CD4-positive, alpha-beta memory T cell (primary cell): ENCODE results near the gene CHRNA5. TPM values are rescaled to one million over a fixed set of nuclear protein-coding genes. Genes with fewer than 3 reads are reported as not detected.
"Not testable (repeated sequence)": the region's sequence is repeated elsewhere in the genome, so short reads cannot be mapped to it uniquely, and the experiment has no call there.

Experiments
- CTCF ChIA-PET: fragments of 350-600 bp; sonication (Branson Sonifier 250); formaldehyde crosslinking; loops from one replicate; lab custom pipeline; 2021; ENCODE audit warnings: inconsistent platforms; ENCODE audit not compliant: partially characterized antibody; lab: Charles Lee
- POLR2A ChIA-PET: fragments of 350-600 bp; sonication (Branson Sonifier 250); formaldehyde crosslinking; loops from one replicate; lab custom pipeline; 2021; ENCODE audit not compliant: partially characterized antibody; lab: Charles Lee
- DNase-seq, 5 donors: peaks; one replicate each; pipeline versions ENCODE4 v3.0.0 to v3.0.0-alpha.2; 2020 to 2022; ENCODE audit warnings: mixed read lengths in 1 of 5
- H3K27ac ChIP-seq: one replicate; pipeline ENCODE4 v1.7.0; 2013; ENCODE audit warnings: low read depth, low read length
- H3K27me3 ChIP-seq: 2 replicates; pipeline ENCODE4 v1.7.0; 2013; ENCODE audit warnings: mild to moderate bottlenecking, low read length, moderate library complexity; ENCODE audit not compliant: insufficient read depth
- H3K36me3 ChIP-seq: 2 replicates; pipeline ENCODE4 v1.7.0; 2013; ENCODE audit warnings: mild to moderate bottlenecking, low read length, moderate library complexity; ENCODE audit not compliant: insufficient read depth
- H3K4me1 ChIP-seq: 2 replicates; pipeline ENCODE4 v1.7.0; 2013; ENCODE audit warnings: mild to moderate bottlenecking, low read length, moderate library complexity; ENCODE audit not compliant: insufficient read depth
- H3K4me3 ChIP-seq, 2 donors: one replicate each; pipeline ENCODE4 v1.7.0; 2013; ENCODE audit warnings: low read length in 2 of 2, mild to moderate bottlenecking in 1 of 2
- H3K9me3 ChIP-seq, 2 donors: one replicate each; pipeline ENCODE4 v1.7.0; 2013; ENCODE audit warnings: low read length in 2 of 2, control low read depth in 1 of 2; ENCODE audit not compliant: control insufficient read depth in 1 of 2
- H3K27ac Mint-ChIP-seq, 7 donors: one replicate each; pipeline ENCODE4 v1.8.0; 2020 to 2021; ENCODE audit warnings: mixed read lengths in 7 of 7, mild to moderate bottlenecking in 6 of 7, inconsistent platforms in 3 of 7, moderate library complexity in 3 of 7
- H3K27me3 Mint-ChIP-seq, 2 donors: one replicate each; pipeline ENCODE4 v1.8.0; 2020 to 2021; ENCODE audit warnings: mixed read lengths in 2 of 2
- H3K36me3 Mint-ChIP-seq, 2 donors: one replicate each; pipeline ENCODE4 v1.8.0; 2020 to 2021; ENCODE audit warnings: mixed read lengths in 2 of 2, inconsistent platforms in 1 of 2, mild to moderate bottlenecking in 1 of 2
- H3K4me1 Mint-ChIP-seq, 4 donors: one replicate each; pipeline ENCODE4 v1.8.0; 2020 to 2021; ENCODE audit warnings: mixed read lengths in 4 of 4, mild to moderate bottlenecking in 1 of 4
- H3K4me3 Mint-ChIP-seq, 8 donors: one replicate each; pipeline ENCODE4 v1.8.0; 2020 to 2021; ENCODE audit warnings: mixed read lengths in 8 of 8, mild to moderate bottlenecking in 7 of 8, moderate library complexity in 6 of 8, inconsistent platforms in 3 of 8
- H3K9me3 Mint-ChIP-seq, 8 donors: one replicate each; pipeline ENCODE4 v1.8.0; 2020 to 2021; ENCODE audit warnings: mixed read lengths in 8 of 8, mild to moderate bottlenecking in 5 of 8, inconsistent platforms in 3 of 8, moderate library complexity in 1 of 8
- intact Hi-C: fragments of 100-400 bp; cut with micrococcal nuclease; formaldehyde crosslinking; loops from one replicate; pipeline ENCODE4 v1.15.1; 2023
- polyA plus RNA-seq, 2 donors: library from polyadenylated mRNA; unstranded; fragments of 300-500 nt; fragmentation: Illumina TruSeq; gene quantifications; one replicate each; pipeline ENCODE4 v1.2.3, GENCODE V29; 2021
- total RNA-seq, 2 experiments: library from RNA; stranded (reverse); gene quantifications; one replicate each; pipeline ENCODE4 v1.2.3, GENCODE V29; 2021

The CHRNA5 gene
- 1 to 10 TPM; 1.3 to 1.6 TPM for total RNA-seq
- under 1 TPM; 0.07 to 0.76 TPM for polyA plus RNA-seq

GRCh38 chr15:78565097-78565950, at the start of gene CHRNA5:
Gene CHRNA5 (plus strand): TSS chr15:78565520. CDS start chr15:78565720, 200 bp downstream.
- POLR2A ChIA-PET = interaction anchor here (0.7 to 4.8 kb wide), 7 partner anchors 13 to 416 kb away, joined by 3 to 45 read pairs (median 4); partner anchors contain the start of genes IDH3A, IREB2 and PSMA4
- intact Hi-C loops = loop anchor here (2.0 kb wide), 1 partner anchor 25 kb away; the partner anchor contains the start of gene PSMA4

DNA sequence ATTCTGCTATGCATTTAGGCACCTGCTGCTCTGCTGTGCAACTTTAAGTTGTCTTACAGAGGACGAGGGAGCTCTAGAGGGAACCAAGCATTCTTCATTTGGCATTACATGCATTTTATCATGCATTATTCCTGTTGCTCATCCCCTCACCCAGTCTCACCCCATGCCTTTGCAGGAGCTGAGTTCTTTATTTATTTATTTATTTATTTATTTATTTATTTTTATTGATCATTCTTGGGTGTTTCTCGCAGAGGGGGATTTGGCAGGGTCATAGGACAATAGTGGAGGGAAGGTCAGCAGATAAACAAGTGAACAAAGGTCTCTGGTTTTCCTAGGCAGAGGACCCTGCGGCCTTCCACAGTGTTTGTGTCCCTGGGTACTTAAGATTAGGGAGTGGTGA, 45.3 kb upstream of the CHRNA5 start:
- CTCF ChIA-PET, POLR2A ChIA-PET, intact Hi-C loops, H3K27ac Mint-ChIP-seq, DNase-seq, H3K4me1 ChIP-seq, H3K27me3 Mint-ChIP-seq, H3K4me3 ChIP-seq, H3K9me3 Mint-ChIP-seq, H3K36me3 Mint-ChIP-seq, H3K9me3 ChIP-seq, H3K4me3 Mint-ChIP-seq, H3K4me1 Mint-ChIP-seq, H3K27ac ChIP-seq, H3K36me3 ChIP-seq, H3K27me3 ChIP-seq: not testable (repeated sequence)

More at GRCh38 chr15:78565097-78565950, at the start of gene CHRNA5:
- H3K36me3 Mint-ChIP-seq = peaks cover 0 to 2% of the 10 kb centered on the region in 2 donors
- peak within 1 kb of the TSS; percentile 30 for H3K27ac ChIP-seq
- peaks cover 18% of the 10 kb centered on the region for H3K4me1 ChIP-seq
- no peaks in the 10 kb centered on the region for H3K9me3 ChIP-seq
- no peaks in the 10 kb centered on the region for H3K36me3 ChIP-seq
- peak within 1 kb of the TSS; percentile 87 to 98 (median 90) for H3K4me3 Mint-ChIP-seq
- H3K9me3 Mint-ChIP-seq = no peaks in the 10 kb centered on the region
- peak within 1 kb of the TSS; percentile 49 to 57 for H3K4me3 ChIP-seq
- DNase-seq = peak; percentile 28 to 57 (median 36)
- CTCF ChIA-PET = interaction anchor here (0.5 to 1.1 kb wide), 3 partner anchors 25 to 609 kb away, joined by 3 to 6 read pairs (median 3); partner anchors contain the start of gene PSMA4
- peaks cover 2 to 10% of the 10 kb centered on the region in 2 donors for H3K27me3 Mint-ChIP-seq
- peak within 1 kb of the TSS; percentile 14 to 88 (median 73) for H3K27ac Mint-ChIP-seq
- H3K4me1 Mint-ChIP-seq = peaks cover 7 to 24% (median 17%) of the 10 kb centered on the region in 4 donors
- peaks cover 8% of the 10 kb centered on the region for H3K27me3 ChIP-seq

DNA sequence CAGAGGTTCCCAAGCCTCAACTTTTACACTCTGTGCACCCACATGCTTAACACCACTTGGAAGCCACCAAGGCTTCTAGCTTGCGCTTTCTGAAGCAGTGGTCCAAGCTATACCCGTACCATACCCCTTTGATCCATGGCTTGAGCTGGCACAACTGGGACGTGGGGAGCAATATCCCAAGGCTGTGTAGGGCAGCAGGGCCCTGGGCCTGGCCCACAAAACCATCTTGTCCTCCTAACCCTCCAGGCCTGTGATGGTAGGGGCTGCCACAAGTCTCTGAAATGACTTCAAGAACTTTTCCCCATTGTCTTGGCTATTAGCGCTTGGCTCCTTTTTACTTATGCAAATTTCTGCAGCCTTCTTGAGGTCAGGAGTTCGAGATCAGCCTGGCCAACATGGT, 41.1 kb upstream of the CHRNA5 start:
- Mint-ChIP-seq H3K36me3 (no peaks in the 10 kb centered on the region), H3K9me3 (no peaks in the 10 kb centered on the region), H3K4me1 (no peaks in the 10 kb centered on the region), H3K27me3 (no peaks in the 10 kb centered on the region), H3K4me3 (no peak overlapping the region), H3K27ac (no peak overlapping the region)
- Histone ChIP-seq H3K27ac (no peak overlapping the region), H3K4me3 (no peak overlapping the region), H3K36me3 (no peaks in the 10 kb centered on the region), H3K27me3 (no peaks in the 10 kb centered on the region), H3K9me3 (no peaks in the 10 kb centered on the region), H3K4me1 (no peaks in the 10 kb centered on the region)
- ChIA-PET CTCF (no interaction called here), POLR2A (no interaction called here)
- no peak for DNase-seq
- intact Hi-C loops = no loop called here

DNA sequence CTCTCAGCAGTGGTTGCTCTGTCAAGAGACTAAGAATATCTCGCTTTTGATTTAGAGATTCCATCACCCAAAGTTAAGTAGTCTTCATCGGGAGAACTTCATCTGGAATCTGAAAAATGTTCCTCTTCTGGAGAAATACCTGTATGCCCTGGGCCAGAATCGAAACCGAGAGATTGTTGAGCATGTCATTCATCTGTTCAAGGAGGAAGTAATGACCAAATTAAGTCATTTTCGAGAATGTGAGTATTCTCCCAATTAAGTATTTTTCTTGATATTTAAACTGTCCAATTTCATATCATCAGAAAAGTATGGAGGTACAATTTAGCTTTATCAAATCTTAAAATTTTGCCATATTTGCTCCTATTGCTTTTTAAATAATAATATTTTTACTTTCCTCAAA, 38.0 kb upstream of the CHRNA5 start:
- Histone ChIP-seq H3K9me3 (no peaks in the 10 kb centered on the region), H3K36me3 (no peaks in the 10 kb centered on the region), H3K4me1 (no peaks in the 10 kb centered on the region), H3K27me3 (no peaks in the 10 kb centered on the region), H3K4me3 (no peak overlapping the region), H3K27ac (no peak overlapping the region)
- Mint-ChIP-seq H3K9me3 (no peaks in the 10 kb centered on the region), H3K27ac (no peak overlapping the region), H3K27me3 (no peaks in the 10 kb centered on the region), H3K4me1 (no peaks in the 10 kb centered on the region), H3K4me3 (no peak overlapping the region), H3K36me3 (no peaks in the 10 kb centered on the region)
- POLR2A ChIA-PET = no interaction called here
- no peak for DNase-seq
- CTCF ChIA-PET = no interaction called here
- intact Hi-C loops = no loop called here

GRCh38 chr15:78533331-78533730, 32.0 kb upstream of the CHRNA5 start:
- POLR2A ChIA-PET = interaction anchor here (0.6 kb wide), 1 partner anchor 13 kb away, joined by 3 read pairs; no protein-coding TSS in a partner anchor
- no peak overlapping the region for H3K27ac Mint-ChIP-seq
- intact Hi-C loops = no loop called here
- CTCF ChIA-PET = no interaction called here
- no peaks in the 10 kb centered on the region for H3K4me1 ChIP-seq
- no peaks in the 10 kb centered on the region for H3K36me3 Mint-ChIP-seq
- no peaks in the 10 kb centered on the region for H3K27me3 Mint-ChIP-seq
- H3K9me3 Mint-ChIP-seq = no peaks in the 10 kb centered on the region
- H3K4me3 Mint-ChIP-seq = no peak overlapping the region
- H3K27me3 ChIP-seq = no peaks in the 10 kb centered on the region
- no peaks in the 10 kb centered on the region for H3K4me1 Mint-ChIP-seq
- no peaks in the 10 kb centered on the region for H3K36me3 ChIP-seq
- no peak overlapping the region for H3K27ac ChIP-seq
- no peak overlapping the region for H3K4me3 ChIP-seq
- no peak for DNase-seq
- H3K9me3 ChIP-seq = no peaks in the 10 kb centered on the region

GRCh38 chr15:78536134-78536533, 29.2 kb upstream of the CHRNA5 start:
- Histone ChIP-seq H3K9me3 (no peaks in the 10 kb centered on the region), H3K4me3 (no peak overlapping the region), H3K27ac (no peak overlapping the region), H3K4me1 (peaks cover 6% of the 10 kb centered on the region), H3K27me3 (no peaks in the 10 kb centered on the region), H3K36me3 (no peaks in the 10 kb centered on the region)
- intact Hi-C loops = no loop called here
- CTCF ChIA-PET = no interaction called here
- no peak for DNase-seq
- H3K4me1 Mint-ChIP-seq = peaks cover 0 to 13% (median 7%) of the 10 kb centered on the region in 4 donors
- H3K27me3 Mint-ChIP-seq = no peaks in the 10 kb centered on the region
- H3K9me3 Mint-ChIP-seq = peaks cover 0 to 7% (median 0%) of the 10 kb centered on the region in 8 donors
- no peak overlapping the region for H3K4me3 Mint-ChIP-seq
- H3K27ac Mint-ChIP-seq = peak overlapping the region in 1 of 7 donors; percentile 73
- POLR2A ChIA-PET = interaction anchor here (1.0 kb wide), 1 partner anchor 10 kb away, joined by 3 read pairs; no protein-coding TSS in a partner anchor
- H3K36me3 Mint-ChIP-seq = peaks cover 0 to 10% of the 10 kb centered on the region in 2 donors

DNA sequence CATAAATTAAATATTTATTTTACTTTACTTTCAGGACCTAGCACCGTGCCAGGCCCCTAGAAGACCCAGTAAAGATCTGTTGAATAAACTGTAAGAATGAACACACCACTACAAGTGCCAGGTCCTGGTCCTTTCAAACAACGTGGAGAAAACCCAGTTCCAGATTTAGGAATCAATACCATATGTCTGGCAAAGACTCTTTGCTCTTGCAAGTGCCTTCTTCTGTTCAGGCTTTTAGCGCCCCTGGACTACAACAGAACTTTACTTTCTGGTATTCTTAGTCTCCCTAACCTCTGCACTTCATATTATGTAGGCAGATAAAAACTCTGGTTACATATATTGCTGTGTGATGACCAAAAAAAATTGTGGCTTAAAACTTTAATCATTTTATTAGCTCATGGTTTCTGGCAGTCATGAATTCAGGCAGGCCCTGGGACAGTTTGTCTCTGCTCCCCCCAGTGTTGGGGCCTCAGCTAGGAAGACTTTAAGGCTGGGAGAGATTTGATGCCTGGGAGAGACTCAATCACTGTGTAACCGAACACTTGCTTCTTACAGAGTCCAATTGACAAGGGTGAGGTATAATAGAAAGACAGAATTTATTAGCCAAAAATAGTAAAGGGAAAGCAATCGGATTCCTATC, 27.9 kb upstream of the CHRNA5 start:
- Mint-ChIP-seq H3K27me3 (no peaks in the 10 kb centered on the region), H3K4me1 (peaks cover 11 to 26% (median 18%) of the 10 kb centered on the region in 4 donors), H3K27ac (peak overlapping the region in 3 of 7 donors; percentile 22 to 49 (median 36)), H3K4me3 (peak overlapping the region in 1 of 8 donors; percentile 6), H3K36me3 (peaks cover 2 to 21% of the 10 kb centered on the region in 2 donors), H3K9me3 (peaks cover 0 to 7% (median 0%) of the 10 kb centered on the region in 8 donors)
- Histone ChIP-seq H3K27me3 (no peaks in the 10 kb centered on the region), H3K9me3 (no peaks in the 10 kb centered on the region), H3K4me3 (no peak overlapping the region), H3K27ac (no peak overlapping the region), H3K4me1 (peaks cover 16% of the 10 kb centered on the region), H3K36me3 (peaks cover under 1% of the 10 kb centered on the region)
- CTCF ChIA-PET = no interaction called here
- no peak for DNase-seq
- intact Hi-C loops = no loop called here
- POLR2A ChIA-PET = no interaction called here
